HepG2 (cell line): ENCODE results near the gene PAK2. TPM values are rescaled to one million over a fixed set of nuclear protein-coding genes. Genes with fewer than 3 reads are reported as not detected.

Source experiments
- ATF4 ChIP-seq, 2 experiments: fragments of 450-650 bp in 1 of 2; sonication (generic) in 1 of 2; formaldehyde crosslinking; IDR thresholded peaks; 2 replicates each; pipeline versions ENCODE4 v1.5.0 to v1.8.0; 2020 to 2022; ENCODE audit warnings: mild to moderate bottlenecking in 1 of 2, missing genetic modification reagents in 1 of 2
- CREM ChIP-seq, 2 experiments: sonication (generic) in 1 of 2; formaldehyde crosslinking in 1 of 2; IDR thresholded peaks; 2 replicates each; pipeline versions ENCODE4 v1.4.0 to v1.6.1; 2016 to 2020; ENCODE audit warnings: antibody characterized with exemption in 1 of 2, mild to moderate bottlenecking in 1 of 2, missing genetic modification reagents in 1 of 2
- E2F5 ChIP-seq: sonication (generic); formaldehyde crosslinking; conservative IDR thresholded peaks from 2 replicates; pipeline ENCODE4 v1.4.0; 2020; ENCODE audit warnings: missing genetic modification reagents
- FOXA1 ChIP-seq, 2 experiments: fragments of 450-650 bp in 1 of 2; sonication (generic) in 1 of 2; formaldehyde crosslinking in 1 of 2; IDR thresholded peaks; 2 replicates each; pipeline versions ENCODE4 v1.4.0 to v1.6.1; 2016 to 2020; ENCODE audit warnings: missing genetic modification reagents in 1 of 2
- FOXK1 ChIP-seq: sonication (generic); formaldehyde crosslinking; IDR thresholded peaks from 2 replicates; pipeline ENCODE4 v1.4.0; 2020; ENCODE audit warnings: low read depth, missing genetic modification reagents, borderline replicate concordance
- GABPA ChIP-seq, 2 experiments: IDR thresholded peaks; 2 replicates each; pipeline ENCODE4 v1.6.1; 2011 to 2016; ENCODE audit warnings: low read depth in 2 of 2, low read length in 1 of 2, missing biosample characterization in 1 of 2, missing genetic modification characterization in 1 of 2
- HNRNPL ChIP-seq: fragments of 200-400 bp; formaldehyde crosslinking; IDR thresholded peaks from 2 replicates; pipeline ENCODE4 v1.6.1; 2017; ENCODE audit warnings: mild to moderate bottlenecking, low read depth, low read length
- KLF11 ChIP-seq: IDR thresholded peaks from 2 replicates; pipeline ENCODE4 v1.6.1; 2016; ENCODE audit warnings: missing compliant biosample characterization
- NFE2L2 ChIP-seq: fragments of 150-350 bp; IDR thresholded peaks from 2 replicates; pipeline ENCODE4 v1.6.1; 2014; ENCODE audit warnings: low read length
- NFIC ChIP-seq: IDR thresholded peaks from 2 replicates; pipeline ENCODE4 v1.6.1; 2012; ENCODE audit warnings: mild to moderate bottlenecking, low read length, inconsistent platforms
- RAD51 ChIP-seq: fragments of 450-650 bp; IDR thresholded peaks from 2 replicates; pipeline ENCODE4 v1.6.1; 2016; ENCODE audit warnings: borderline replicate concordance
- REPIN1 ChIP-seq: sonication (generic); formaldehyde crosslinking; IDR thresholded peaks from 2 replicates; pipeline ENCODE4 v1.8.0; 2022; ENCODE audit warnings: missing genetic modification reagents, low read depth, mild to moderate bottlenecking, borderline replicate concordance
- RNF2 ChIP-seq: fragments of 450-650 bp; conservative IDR thresholded peaks from 2 replicates; pipeline ENCODE4 v1.6.1; 2016; ENCODE audit warnings: low read depth
- SIN3A ChIP-seq: IDR thresholded peaks from 2 replicates; pipeline ENCODE4 v1.6.1; 2011; ENCODE audit warnings: low read depth, mild to moderate bottlenecking, control low read depth, low read length, borderline replicate concordance
- SMAD1 ChIP-seq: sonication (generic); formaldehyde crosslinking; IDR thresholded peaks from 2 replicates; pipeline ENCODE4 v1.4.0; 2020; ENCODE audit warnings: missing genetic modification reagents, low read depth, mild to moderate bottlenecking, borderline replicate concordance
- YEATS4 ChIP-seq: sonication (generic); formaldehyde crosslinking; IDR thresholded peaks from 2 replicates; pipeline ENCODE4 v1.4.0; 2020; ENCODE audit warnings: missing genetic modification reagents, borderline replicate concordance
- ZBTB10 ChIP-seq: sonication (generic); formaldehyde crosslinking; IDR thresholded peaks from 2 replicates; pipeline ENCODE4 v1.4.0; 2020; ENCODE audit warnings: missing genetic modification reagents, borderline replicate concordance
- ZKSCAN8 ChIP-seq: IDR thresholded peaks from 2 replicates; pipeline ENCODE4 v1.6.1; 2016; ENCODE audit warnings: borderline replicate concordance, missing genetic modification reagents, missing compliant biosample characterization
- ZNF138 ChIP-seq: sonication (generic); formaldehyde crosslinking; IDR thresholded peaks from 2 replicates; pipeline ENCODE4 v1.5.0; 2020; ENCODE audit warnings: mild to moderate bottlenecking, low read depth, missing genetic modification reagents
- ZNF326 ChIP-seq: sonication (generic); formaldehyde crosslinking; IDR thresholded peaks from 2 replicates; pipeline ENCODE4 v1.4.0; 2020; ENCODE audit warnings: missing genetic modification reagents, borderline replicate concordance
- ZNF451 ChIP-seq: sonication (generic); formaldehyde crosslinking; IDR thresholded peaks from 2 replicates; pipeline ENCODE4 v1.5.0; 2020; ENCODE audit warnings: mild to moderate bottlenecking, missing genetic modification reagents
- ZNF577 ChIP-seq: sonication (generic); formaldehyde crosslinking; IDR thresholded peaks from 2 replicates; pipeline ENCODE4 v1.4.0; 2020; ENCODE audit warnings: mild to moderate bottlenecking, low read depth, missing genetic modification reagents, borderline replicate concordance
- ZNF761 ChIP-seq: sonication (generic); formaldehyde crosslinking; conservative IDR thresholded peaks from 2 replicates; pipeline ENCODE4 v1.4.0; 2020; ENCODE audit warnings: mild to moderate bottlenecking, missing genetic modification reagents
- polyA plus RNA-seq, 8 experiments: library from polyadenylated mRNA; depleted of rRNA in 3 of 8; stranded (reverse) in 7 of 8; unstranded in 1 of 8; fragments of >200 nt; fragmentation: Illumina TruSeq in 4 of 8; extraction: Trizol in 4 of 8; gene quantifications; 2 replicates each; pipeline versions ENCODE4 v1.2.1 to v1.2.3, GENCODE V29; 2011 to 2016; ENCODE audit warnings: low read depth in 4 of 8, missing spikeins in 1 of 8, mixed read lengths in 1 of 8; ENCODE audit not compliant: insufficient read depth in 1 of 8
- total RNA-seq, 5 experiments: library from RNA; depleted of rRNA; stranded (reverse); fragments of >200 nt; fragmentation: Illumina TruSeq; extraction: Trizol; gene quantifications; 2 replicates each; pipeline ENCODE4 v1.2.3, GENCODE V29; 2016; ENCODE audit warnings: low read depth in 1 of 5

PAK2 gene
- total and polyA plus RNA-seq, 2 of the 13 experiments (the other 11 are each of a cell fraction or from before 2014, with no cell fraction given) = 23.0 to 24.7 TPM

- TF ChIP-seq ZNF326 (CRISPR knock-in tag) = no peak
- TF ChIP-seq ZKSCAN8 (CRISPR knock-in tag) = no peak
- peak; percentile 47; the same call in 1 of the 2 replicates for TF ChIP-seq ZNF451 (CRISPR knock-in tag)
- TF ChIP-seq ZNF761 (CRISPR knock-in tag) = 0 out of 2 replicates have a peak, but pooled peaks have one; percentile 31
- no peak for TF ChIP-seq ZNF138 (CRISPR knock-in tag)
- TF ChIP-seq NFIC = no peak
- no peak for TF ChIP-seq ZNF577 (CRISPR knock-in tag)
- TF ChIP-seq RAD51 = no peak
- TF ChIP-seq ZBTB10 (CRISPR knock-in tag) = peak; percentile 30; the same call in 1 of the 2 replicates
- TF ChIP-seq FOXK1 (CRISPR knock-in tag) = peak; percentile 64; the same call in 1 of the 2 replicates
- no peak for TF ChIP-seq RNF2
- no peak for TF ChIP-seq FOXA1 (IDR thresholded peaks at IDR 0.05)
- TF ChIP-seq FOXA1 (CRISPR knock-in tag; IDR thresholded peaks at IDR 0.05) = no peak
- TF ChIP-seq SMAD1 (CRISPR knock-in tag) = no peak
- no peak for TF ChIP-seq KLF11
- TF ChIP-seq NFE2L2 = no peak
- no peak for TF ChIP-seq REPIN1 (CRISPR knock-in tag)
- TF ChIP-seq ATF4 (CRISPR knock-in tag; IDR thresholded peaks at IDR 0.05) = peak in 1 of 2 experiments; percentile 55; a peak in 2 of 4 replicates
- no peak for TF ChIP-seq HNRNPL
- TF ChIP-seq GABPA (IDR thresholded peaks at IDR 0.05; ENCODE audit: low read depth, low read length) = peak; percentile 42; the same call in 1 of the 2 replicates
- peak; percentile 57 for TF ChIP-seq GABPA (CRISPR knock-in tag; IDR thresholded peaks at IDR 0.05; ENCODE audit: low read depth)
- no peak for TF ChIP-seq E2F5 (CRISPR knock-in tag)
- TF ChIP-seq YEATS4 (CRISPR knock-in tag) = peak; percentile 65; the same call in 1 of the 2 replicates
- TF ChIP-seq SIN3A = peak; percentile 15; the same call in 1 of the 2 replicates
- no peak for TF ChIP-seq CREM (IDR thresholded peaks at IDR 0.05)
- TF ChIP-seq CREM (CRISPR knock-in tag; IDR thresholded peaks at IDR 0.05) = no peak
Measured at GRCh38 chr3:196739671-196740480, at the start of gene PAK2 (continued).
